ENCODE results near the gene IFT27. TPM values are rescaled to one million over a fixed set of nuclear protein-coding genes. Genes with fewer than 3 reads are reported as not detected.

IFT27 gene
- total RNA-seq, 1 experiment from 2014 or later = 23.2 TPM

GRCh38 chr22:36769541-36770512 lies 6.1 kb downstream of the IFT27 start:
- H4K20me1 ChIP-seq (ENCODE audit: insufficient read depth) = no peaks in the 10 kb centered on the region
- no peaks in the 10 kb centered on the region for H3K9me3 ChIP-seq (ENCODE audit: control insufficient read depth in 1 of 2, insufficient read depth in 1 of 2, low read depth in 1 of 2, low read length in 2 of 2)
- H3K27ac ChIP-seq (ENCODE audit: low read depth, low read length) = no peak overlapping the region
- H3K4me1 ChIP-seq (ENCODE audit: control insufficient read depth in 1 of 2, insufficient read depth in 2 of 2, low read length in 2 of 2) = peaks cover 0 to 5% of the 10 kb centered on the region in 2 experiments; a peak in 1 of 4 replicates
- H3K36me3 ChIP-seq (ENCODE audit: control insufficient read depth in 1 of 2, insufficient read depth in 2 of 2, low read length in 2 of 2) = no peaks in the 10 kb centered on the region; a peak in 1 of 4 replicates
- H3K27me3 ChIP-seq (ENCODE audit: insufficient read depth, low read length) = no peaks in the 10 kb centered on the region
- no peaks in the 10 kb centered on the region for H3K79me2 ChIP-seq (ENCODE audit: insufficient read depth, low read length)
- H3K9me2 ChIP-seq (ENCODE audit: insufficient read depth) = no peaks in the 10 kb centered on the region
- ChIA-PET CTCF (no interaction called here), RAD21 (ENCODE audit: low non-redundant PET in 1 of 2, low total read pairs in 2 of 2, uncharacterized antibody in 2 of 2, unreplicated experiment in 2 of 2) (no interaction called here), POLR2A (no interaction called here)
- H3K4me2 ChIP-seq (ENCODE audit: low read length) = no peak overlapping the region
- TF ChIP-seq JUND (IDR thresholded peaks at IDR 0.05) = no peak
- TF ChIP-seq SRF (IDR thresholded peaks at IDR 0.05; ENCODE audit: low read depth) = no peak
- no peak for TF ChIP-seq CTCF (IDR thresholded peaks at IDR 0.05 in 2 of 3, conservative IDR thresholded peaks at IDR 0.05 in 1 of 3; ENCODE audit: borderline replicate concordance in 1 of 3, insufficient read depth in 1 of 3, low read depth in 2 of 3, low read length in 2 of 3)
- TF ChIP-seq REST (IDR thresholded peaks at IDR 0.05; ENCODE audit: low read depth) = no peak
- no peak for TF ChIP-seq CBX3 (IDR thresholded peaks at IDR 0.05; ENCODE audit: low read depth)
- TF ChIP-seq SIN3A (IDR thresholded peaks at IDR 0.05; ENCODE audit: low read depth) = no peak
- no peak for TF ChIP-seq FOSL1 (IDR thresholded peaks at IDR 0.05; ENCODE audit: low read depth)
- no peak for TF ChIP-seq ATF3 (IDR thresholded peaks at IDR 0.05)
- TF ChIP-seq EGR1 (IDR thresholded peaks at IDR 0.05; ENCODE audit: low read depth) = no peak
- TF ChIP-seq RAD21 (IDR thresholded peaks at IDR 0.05; ENCODE audit: low read depth) = no peak
- no peak overlapping the region for H3K9ac ChIP-seq (ENCODE audit: low read length)
- no peak overlapping the region for H2AFZ ChIP-seq (ENCODE audit: low read depth, low read length, poor library complexity, severe bottlenecking)
- H3K4me3 ChIP-seq (replicated peaks in 1 of 2; ENCODE audit: low read depth in 1 of 2, low read length in 2 of 2) = no peak overlapping the region
- intact Hi-C loops (cut with micrococcal nuclease) = no loop called here
- ATAC-seq (no peak), DNase-seq (ENCODE audit: low read depth, low spot score) (no peak)
- no TSS peak for BruUV-seq (replicated peaks)

Measured in HCT116 (cell line).